HG03108 (cell line): ENCODE measurements around the gene HMX1.

ENCODE experiments used
- ATAC-seq: cut with Tn5 transposase; IDR thresholded peaks from one replicate; pipeline ENCODE4 v1.9.1; 2021; ENCODE audit warnings: moderate library complexity; ENCODE audit not compliant: unreplicated experiment

HMX1 gene

DNA sequence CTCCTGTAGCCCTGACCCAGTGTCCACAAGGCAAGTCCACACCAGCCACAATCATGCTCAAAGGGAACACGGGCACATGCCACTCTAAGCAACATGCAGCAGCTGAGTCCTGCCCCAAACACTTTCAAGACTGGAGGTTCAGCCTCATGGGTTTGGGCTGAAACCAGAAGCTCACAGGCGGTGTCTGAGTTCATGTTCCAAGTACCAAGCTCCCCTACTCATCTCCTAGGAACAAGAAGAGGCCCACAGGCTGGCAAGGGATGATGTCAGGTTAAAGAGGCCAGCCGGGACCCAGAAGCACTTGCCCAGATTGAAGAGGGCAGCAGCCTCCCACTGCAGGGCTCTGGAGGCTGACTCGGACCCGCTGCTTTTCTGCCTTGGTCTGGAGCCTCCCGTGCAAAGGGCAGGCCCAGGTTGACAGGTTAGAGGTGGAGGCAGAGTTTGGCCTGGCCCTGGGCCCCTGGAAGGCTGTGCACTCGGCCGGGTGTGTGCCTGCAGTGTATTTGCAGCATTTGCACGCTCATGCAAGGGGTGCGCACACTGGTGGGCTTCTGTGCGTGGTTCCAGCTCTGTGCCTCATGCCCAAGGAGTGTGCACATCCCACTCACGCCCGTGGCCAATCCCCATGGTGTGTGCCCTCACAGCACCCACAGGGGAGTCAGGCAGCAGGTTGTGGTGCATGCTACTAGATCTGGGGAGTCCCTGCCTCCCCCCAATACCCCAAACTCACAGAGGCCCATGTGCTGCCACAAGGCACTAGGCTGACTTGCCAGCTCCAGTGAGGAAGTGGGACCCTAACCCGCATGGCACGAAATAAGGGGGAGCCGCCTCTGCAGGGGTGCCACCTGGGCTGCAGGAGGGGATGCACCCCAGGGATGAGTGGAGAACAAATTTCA, 2.4 kb downstream of the HMX1 start:
- ATAC-seq, result no peak

DNA sequence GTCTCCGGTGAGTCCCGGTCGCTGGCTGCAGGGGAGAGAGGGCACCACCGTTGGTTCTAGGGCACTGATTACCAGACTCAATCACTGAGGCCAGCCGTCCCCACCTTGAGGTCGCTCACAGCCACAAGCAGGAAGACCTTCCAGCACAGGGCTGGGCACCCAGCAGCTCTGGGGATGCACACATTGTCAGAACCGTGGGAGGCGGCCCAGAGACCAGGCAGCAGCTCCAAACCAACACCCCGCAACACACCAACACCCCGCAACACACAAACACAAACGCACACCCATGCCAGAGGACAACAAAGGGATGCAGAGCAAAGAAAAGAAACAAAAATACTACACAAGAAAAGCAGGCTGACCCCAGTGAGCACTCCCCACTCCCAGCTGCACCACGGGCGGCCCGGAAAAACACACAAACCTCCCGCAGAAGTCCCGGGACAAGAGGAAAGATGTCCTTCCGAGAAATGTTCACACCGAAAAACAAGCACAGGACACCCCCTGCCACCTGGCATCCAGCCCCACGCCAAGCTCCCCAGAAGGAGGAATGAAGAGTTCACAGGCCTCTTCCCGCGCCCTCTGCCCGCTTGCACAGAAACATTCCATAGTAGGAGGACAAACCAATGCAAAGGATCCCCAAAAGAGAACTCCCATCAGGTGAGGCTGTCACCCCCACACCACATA, 3.2 kb downstream of the HMX1 start:
- ATAC-seq, result no peak

GRCh38 chr4:8867624-8868320, 3.9 kb downstream of the HMX1 start:
- ATAC-seq, result no peak

DNA sequence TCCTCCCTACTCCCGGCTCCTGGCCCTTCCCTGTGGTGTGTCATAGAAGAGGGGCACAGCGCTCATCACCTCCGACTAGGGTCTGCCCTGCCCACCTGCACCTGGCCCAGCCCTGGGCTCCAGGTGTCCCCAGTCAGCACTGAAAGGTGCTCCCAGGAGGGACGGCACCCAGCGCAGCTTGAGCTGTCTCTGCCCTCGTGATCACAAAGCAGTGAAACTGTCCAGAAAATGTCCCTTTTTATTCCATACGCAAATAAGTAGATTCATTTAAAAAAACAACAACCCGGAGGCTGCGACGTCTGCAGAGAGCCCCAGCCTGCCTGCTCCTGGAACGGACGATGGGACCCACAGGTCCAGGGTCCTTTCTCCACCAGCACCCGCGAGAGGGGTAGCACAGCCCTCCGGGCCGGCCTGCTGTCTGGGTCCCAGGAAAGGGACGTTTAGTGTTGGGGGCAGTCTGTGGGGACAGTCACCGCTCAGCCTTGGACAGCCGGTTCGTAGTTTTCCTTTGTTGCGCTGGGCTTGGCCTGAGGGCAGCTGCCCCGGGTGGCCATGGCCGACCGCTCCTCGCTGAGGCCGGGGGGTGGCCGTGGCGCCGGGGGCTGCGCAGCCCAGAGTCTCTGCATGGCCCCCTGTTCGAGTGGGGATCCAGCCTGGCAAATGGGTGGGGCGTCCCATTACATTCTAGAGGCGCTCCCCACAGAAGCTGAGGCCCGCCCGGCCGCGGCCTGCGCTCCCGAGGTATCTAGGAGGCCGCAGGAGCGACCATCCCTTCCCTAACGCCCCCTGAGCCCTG, 4.6 kb downstream of the HMX1 start:
- no peak for ATAC-seq

DNA sequence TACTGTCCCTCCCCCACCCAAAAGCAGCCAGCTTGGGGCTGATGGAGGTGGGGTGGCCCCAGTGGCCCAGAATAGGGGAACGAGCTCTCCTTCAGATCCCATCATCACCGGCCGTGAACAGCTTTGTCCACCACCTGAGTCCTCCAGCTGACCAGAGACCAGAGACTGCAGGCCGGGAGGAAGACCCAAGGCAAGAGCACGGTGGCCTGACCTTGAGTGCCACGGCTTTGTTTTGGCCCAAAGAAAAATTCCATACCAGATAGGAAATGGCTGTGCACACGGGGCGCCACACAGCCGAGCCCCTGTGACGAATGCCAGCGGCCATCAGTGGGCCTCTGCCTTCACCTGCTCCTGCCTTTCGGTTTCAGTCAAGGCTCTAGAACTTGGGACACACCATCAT, 5.2 kb downstream of the HMX1 start:
- ATAC-seq, result no peak

DNA sequence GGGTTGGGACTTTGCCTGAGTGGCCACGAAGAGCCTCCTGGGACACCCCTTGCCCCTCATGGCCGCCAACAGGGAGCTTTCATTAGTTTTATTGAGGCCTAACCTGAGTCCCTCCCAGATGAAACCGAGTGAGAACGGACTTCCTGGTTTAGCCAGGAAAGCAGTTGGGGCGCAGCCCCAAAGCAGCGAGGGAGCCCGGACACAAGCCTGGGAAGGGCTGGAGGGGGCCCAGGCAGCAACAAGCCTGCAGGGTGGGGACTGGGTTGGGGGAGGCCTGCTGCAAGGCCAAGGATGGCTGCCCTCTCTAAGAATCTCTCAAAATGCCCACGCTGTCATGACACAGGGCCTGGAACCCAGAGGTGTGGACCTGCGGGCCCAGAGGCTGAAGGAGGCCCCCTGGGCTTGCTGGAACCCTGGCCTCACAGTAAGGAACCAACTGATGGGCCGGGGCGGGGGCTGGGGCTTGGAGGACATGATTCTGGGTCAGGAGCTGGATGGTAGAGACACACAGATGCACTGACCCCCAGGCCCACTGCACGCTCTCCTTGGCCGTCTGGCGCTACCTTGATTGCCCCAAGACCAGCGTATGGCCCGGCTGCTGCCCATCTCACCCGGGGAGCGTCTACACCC, 5.8 kb downstream of the HMX1 start:
- ATAC-seq, result no peak

- no peak for ATAC-seq
Observed at GRCh38 chr4:8864912-8865680, 6.5 kb downstream of the HMX1 start.

- ATAC-seq, result no peak
Observed at GRCh38 chr4:8863686-8864682, 7.7 kb downstream of the HMX1 start.

DNA sequence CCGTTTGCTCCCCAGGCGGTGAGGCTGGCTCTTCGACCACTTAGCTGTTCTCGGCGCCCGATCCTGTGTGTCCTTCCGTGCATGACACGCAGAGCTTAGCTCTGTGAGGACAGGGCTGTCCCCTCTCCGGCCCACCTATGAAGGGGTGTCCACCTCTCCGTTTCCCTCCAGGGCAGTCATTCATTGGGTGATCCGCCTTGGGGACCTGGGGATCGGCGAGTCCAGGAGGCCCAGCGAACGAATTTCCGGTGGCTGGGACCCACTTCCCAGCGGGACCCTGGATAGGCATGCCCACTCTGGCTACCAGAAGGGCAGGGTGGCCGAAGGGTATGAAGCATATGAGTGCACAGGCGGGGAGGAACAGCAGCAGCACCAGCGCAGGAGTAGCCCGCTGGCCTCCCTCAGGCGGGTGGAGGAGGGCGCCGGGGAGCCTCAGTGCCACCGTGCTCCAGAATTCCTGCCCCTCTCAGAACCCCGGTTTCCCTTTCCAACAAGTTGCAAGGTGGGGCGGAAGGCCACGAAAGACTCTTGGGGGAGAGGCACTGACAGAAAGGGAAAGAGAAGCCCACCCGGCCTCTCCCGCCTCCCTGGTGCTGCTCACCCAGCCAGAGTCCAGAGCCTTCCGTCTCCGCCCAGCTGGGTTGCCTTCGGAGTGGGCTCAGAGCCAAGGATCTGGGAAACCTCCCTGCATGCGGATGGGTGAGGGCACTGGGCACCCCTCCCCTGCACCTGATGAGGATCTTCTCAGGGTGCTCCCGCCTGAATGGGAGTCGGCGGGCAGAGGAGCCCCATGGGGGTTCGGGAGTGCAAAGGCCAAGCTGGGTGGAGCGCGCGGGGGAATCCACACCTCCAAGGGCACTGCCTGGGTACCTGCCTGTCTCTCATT, 8.6 kb downstream of the HMX1 start:
- ATAC-seq, result no peak

GRCh38 chr4:8862334-8862733, 9.3 kb downstream of the HMX1 start:
- ATAC-seq, result no peak

- ATAC-seq, result no peak
Observed at GRCh38 chr4:8861576-8862295, 9.9 kb downstream of the HMX1 start.

DNA sequence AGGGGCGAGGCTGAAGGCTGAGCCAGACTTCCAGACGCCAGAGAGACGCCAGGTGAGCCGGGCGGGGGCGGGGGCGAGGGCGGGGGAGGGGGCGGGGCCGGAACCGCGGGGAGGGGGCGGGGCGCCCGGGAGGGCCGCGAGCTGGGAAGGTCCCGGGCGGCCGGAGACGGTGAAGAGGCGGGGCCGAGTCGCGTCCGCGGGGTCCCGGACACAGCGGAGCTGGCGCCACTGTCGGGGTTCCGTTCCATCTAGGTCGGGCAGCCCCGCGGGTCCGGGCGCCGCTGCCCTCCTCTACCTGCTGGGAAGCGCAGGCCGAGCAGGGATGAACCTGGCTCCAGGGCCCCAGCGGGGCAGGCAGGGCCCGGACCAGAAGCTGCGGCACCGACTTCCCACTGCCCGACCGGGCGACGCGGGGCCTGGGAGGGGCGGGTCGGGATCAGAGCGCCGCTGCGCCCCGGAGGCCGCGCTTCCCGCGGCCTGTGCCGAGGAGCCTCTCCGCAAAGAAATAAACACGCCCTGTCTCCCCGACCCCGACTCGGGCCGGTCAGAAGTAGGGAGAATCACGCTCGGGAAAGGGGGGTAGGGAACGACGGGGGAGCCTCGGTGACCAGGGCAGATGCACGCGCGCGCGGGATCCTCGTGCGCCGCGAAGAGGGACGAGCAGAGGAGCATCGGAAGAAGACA, 10.6 kb downstream of the HMX1 start:
- ATAC-seq, result no peak

- ATAC-seq, result no peak
Observed at GRCh38 chr4:8860096-8860891, 11.3 kb downstream of the HMX1 start.

DNA sequence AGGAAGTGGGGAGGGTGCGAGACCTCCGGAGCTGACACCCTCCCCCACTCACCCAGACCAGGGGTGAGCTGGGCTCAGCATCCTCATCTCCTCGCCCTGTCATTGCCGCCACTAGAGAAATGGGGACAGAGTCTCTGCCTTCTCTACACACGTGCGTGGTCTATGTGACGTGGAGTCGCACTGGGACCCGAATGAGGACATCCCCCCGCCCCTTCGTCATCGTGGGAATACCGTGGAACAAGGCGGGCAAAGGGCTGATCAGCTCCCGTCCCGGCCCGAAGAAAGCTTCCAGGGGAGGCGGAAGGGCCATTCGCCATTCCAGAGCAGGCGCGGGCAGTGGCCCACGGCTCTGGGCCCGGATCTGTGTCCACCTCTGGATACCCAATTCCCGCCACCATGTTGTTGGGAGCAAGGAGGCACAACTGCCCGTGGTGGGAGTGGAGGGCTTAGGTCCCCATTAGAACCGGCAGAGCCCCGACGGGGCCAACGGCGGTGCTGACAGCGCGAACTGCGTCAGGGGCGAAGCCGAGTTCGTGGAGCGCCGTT, 12.0 kb downstream of the HMX1 start:
- ATAC-seq, result no peak

- ATAC-seq, result no peak
Observed at GRCh38 chr4:8858701-8859210, 12.9 kb downstream of the HMX1 start.
